SK-N-SH (cell line): ENCODE measurements around the gene PRND.

Experiments
- CHD2 ChIP-seq: fragments of 150-350 bp; IDR thresholded peaks from 2 replicates; pipeline ENCODE4 v1.6.1; 2018; ENCODE audit warnings: low read length; ENCODE audit not compliant: partially characterized antibody
- CTCF ChIP-seq: fragments of 200-600 bp; sonication (generic); IDR thresholded peaks from 2 replicates; pipeline ENCODE4 v1.6.1; 2017; ENCODE audit warnings: antibody characterized with exemption, mild to moderate bottlenecking, moderate library complexity
- EP300 ChIP-seq, 2 experiments: IDR thresholded peaks; 2 replicates each; pipeline versions ENCODE4 v1.4.0 to v1.6.1; 2012; ENCODE audit warnings: borderline replicate concordance in 1 of 2, low read depth in 1 of 2, low read length in 1 of 2
- EZH2phosphoT487 ChIP-seq: fragments of 200-600 bp; sonication (generic); IDR thresholded peaks from 2 replicates; pipeline ENCODE4 v1.6.1; 2017; ENCODE audit warnings: low read depth, mixed run types, mild to moderate bottlenecking, antibody characterized with exemption, moderate library complexity, borderline replicate concordance
- JUND ChIP-seq: IDR thresholded peaks from 2 replicates; pipeline ENCODE4 v1.4.0; 2012
- MAX ChIP-seq: IDR thresholded peaks from 2 replicates; pipeline ENCODE4 v1.4.0; 2012; ENCODE audit warnings: low read depth
- POLR2AphosphoS5 ChIP-seq: IDR thresholded peaks from 2 replicates; pipeline ENCODE4 v1.6.1; 2012; ENCODE audit warnings: low read depth, low read length
- REST ChIP-seq: IDR thresholded peaks from 2 replicates; pipeline ENCODE4 v1.6.1; 2012; ENCODE audit warnings: mild to moderate bottlenecking, low read depth, low read length, moderate library complexity
- SMC3 ChIP-seq: IDR thresholded peaks from 2 replicates; pipeline ENCODE4 v1.6.1; 2012; ENCODE audit warnings: low read depth, low read length, improper control_type of control experiment
- TAF1 ChIP-seq: IDR thresholded peaks from 2 replicates; pipeline ENCODE4 v1.6.1; 2012; ENCODE audit warnings: low read depth, mild to moderate bottlenecking, low read length, moderate library complexity, borderline replicate concordance
- TCF12 ChIP-seq: IDR thresholded peaks from 2 replicates; pipeline ENCODE4 v1.4.0; 2012
- USF1 ChIP-seq: IDR thresholded peaks from 2 replicates; pipeline ENCODE4 v1.4.0; 2012; ENCODE audit warnings: low read depth, borderline replicate concordance
- USF2 ChIP-seq: fragments of 150-350 bp; IDR thresholded peaks from 2 replicates; pipeline ENCODE4 v1.6.1; 2017; ENCODE audit warnings: antibody characterized with exemption, low read length, low read depth, borderline replicate concordance

- TF ChIP-seq MAX (no peak), CTCF (no peak), USF2 (no peak), USF1 (no peak), EP300 (IDR thresholded peaks at IDR 0.05; ENCODE audit: borderline replicate concordance in 1 of 2, low read depth in 1 of 2, low read length in 1 of 2) (no peak), CHD2 (no peak), SMC3 (no peak), TAF1 (no peak), JUND (no peak), EZH2phosphoT487 (no peak), REST (no peak), TCF12 (no peak), POLR2AphosphoS5 (no peak)
Measured at GRCh38 chr20:4697189-4697830, 24.4 kb upstream of the PRND start.
